Measurements from ENCODE around the gene GPR149. TPM values are rescaled to one million over a fixed set of nuclear protein-coding genes. Genes with fewer than 3 reads are reported as not detected.

Gene GPR149
- total RNA-seq, 1 donor from 2014 or later, result not detected

DNA sequence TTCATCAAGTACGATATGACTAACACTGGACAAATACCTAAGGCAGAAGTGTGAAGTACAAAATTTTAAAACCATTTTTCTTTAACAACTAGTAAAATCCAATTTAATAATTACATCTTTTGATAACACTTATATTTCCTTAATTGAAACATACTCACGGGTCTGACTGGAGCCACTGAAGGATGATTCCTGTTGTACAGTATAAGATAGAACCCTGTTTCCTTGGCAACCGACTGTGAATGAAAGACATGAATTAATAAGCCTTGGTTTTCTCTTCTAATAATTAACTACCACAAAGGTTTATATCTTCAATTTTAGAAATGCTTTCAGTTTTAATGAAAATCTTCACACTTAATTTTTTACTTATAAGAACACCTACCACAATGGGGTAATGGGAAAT, 125.1 kb downstream of the GPR149 start:
- H3K27ac ChIP-seq (ENCODE audit: low read depth, low read length), result no peak overlapping the region
- no peak overlapping the region for H3K27ac Mint-ChIP-seq (ENCODE audit: unreplicated experiment)
- peaks cover 9% of the 10 kb centered on the region for H4K20me1 ChIP-seq (ENCODE audit: insufficient read depth, low read length)
- H3K27me3 ChIP-seq (ENCODE audit: insufficient read depth, low read length), result no peaks in the 10 kb centered on the region
- no peaks in the 10 kb centered on the region for H3K4me1 ChIP-seq (ENCODE audit: insufficient read depth, low read length)
- no peak overlapping the region for H2AFZ ChIP-seq (ENCODE audit: low read depth, low read length)
- no peak overlapping the region for H3K9ac ChIP-seq (ENCODE audit: low read length)
- TF ChIP-seq EZH2 (IDR thresholded peaks at IDR 0.05; ENCODE audit: insufficient read depth, low read length), result no peak
- TF ChIP-seq, protein P1, sequence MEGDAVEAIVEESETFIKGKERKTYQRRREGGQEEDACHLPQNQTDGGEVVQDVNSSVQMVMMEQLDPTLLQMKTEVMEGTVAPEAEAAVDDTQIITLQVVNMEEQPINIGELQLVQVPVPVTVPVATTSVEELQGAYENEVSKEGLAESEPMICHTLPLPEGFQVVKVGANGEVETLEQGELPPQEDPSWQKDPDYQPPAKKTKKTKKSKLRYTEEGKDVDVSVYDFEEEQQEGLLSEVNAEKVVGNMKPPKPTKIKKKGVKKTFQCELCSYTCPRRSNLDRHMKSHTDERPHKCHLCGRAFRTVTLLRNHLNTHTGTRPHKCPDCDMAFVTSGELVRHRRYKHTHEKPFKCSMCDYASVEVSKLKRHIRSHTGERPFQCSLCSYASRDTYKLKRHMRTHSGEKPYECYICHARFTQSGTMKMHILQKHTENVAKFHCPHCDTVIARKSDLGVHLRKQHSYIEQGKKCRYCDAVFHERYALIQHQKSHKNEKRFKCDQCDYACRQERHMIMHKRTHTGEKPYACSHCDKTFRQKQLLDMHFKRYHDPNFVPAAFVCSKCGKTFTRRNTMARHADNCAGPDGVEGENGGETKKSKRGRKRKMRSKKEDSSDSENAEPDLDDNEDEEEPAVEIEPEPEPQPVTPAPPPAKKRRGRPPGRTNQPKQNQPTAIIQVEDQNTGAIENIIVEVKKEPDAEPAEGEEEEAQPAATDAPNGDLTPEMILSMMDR (IDR thresholded peaks at IDR 0.05; ENCODE audit: insufficient read depth, low read depth, low read length), result no peak
- no peak for DNase-seq (ENCODE audit: low read depth)
- no peaks in the 10 kb centered on the region for H3K27me3 Mint-ChIP-seq (ENCODE audit: low read depth, unreplicated experiment)
- H3K9me3 ChIP-seq (ENCODE audit: insufficient read depth, low read depth, low read length), result no peaks in the 10 kb centered on the region
- H3K4me3 ChIP-seq (ENCODE audit: insufficient read depth, low read depth, low read length), result no peak overlapping the region
- H3K4me1 Mint-ChIP-seq (ENCODE audit: low read depth, unreplicated experiment), result peaks cover 8% of the 10 kb centered on the region
- no peak for FAIRE-seq
- peaks cover 20% of the 10 kb centered on the region for H3K79me2 ChIP-seq (ENCODE audit: insufficient read depth, low read length)
- H3K36me3 ChIP-seq (ENCODE audit: insufficient read depth, low read length), result peaks cover 60% of the 10 kb centered on the region
- no peak overlapping the region for H3K4me3 Mint-ChIP-seq (ENCODE audit: unreplicated experiment)
- H3K36me3 Mint-ChIP-seq (ENCODE audit: low read depth, unreplicated experiment), result peaks cover 3% of the 10 kb centered on the region
- no peak overlapping the region for H3K4me2 ChIP-seq (ENCODE audit: low read length)
- no peaks in the 10 kb centered on the region for H3K9me3 Mint-ChIP-seq (ENCODE audit: unreplicated experiment)

DNA sequence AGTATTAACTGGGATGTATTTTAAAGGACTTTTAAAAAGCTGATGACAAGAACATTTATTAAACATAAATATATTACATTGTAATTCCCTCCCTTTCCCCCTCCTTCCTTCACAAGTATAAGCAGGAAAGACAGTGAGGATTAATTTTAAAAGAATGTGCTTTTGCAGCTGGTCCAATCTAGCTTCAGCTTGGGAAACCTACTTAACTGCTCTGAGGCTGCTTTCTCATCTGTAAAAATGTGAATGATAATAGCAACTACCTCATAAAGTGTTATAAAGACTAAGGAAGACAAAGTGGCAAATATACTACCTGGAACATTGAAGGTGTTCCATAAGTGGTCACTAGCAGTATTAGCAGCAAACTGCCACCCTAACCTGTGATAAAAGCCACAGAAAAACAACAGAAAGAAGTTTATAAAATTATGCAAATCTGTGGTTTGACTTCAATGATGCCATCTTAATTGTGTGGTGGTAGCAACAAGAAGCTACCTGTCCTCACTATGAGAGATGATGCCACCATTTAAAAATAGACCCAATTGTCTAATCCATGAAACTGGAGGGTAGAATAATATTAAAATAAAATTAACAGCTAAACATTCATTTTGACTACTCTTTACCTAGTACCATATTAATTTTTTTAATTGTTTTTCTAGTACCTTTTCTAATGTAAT, 125.7 kb downstream of the GPR149 start:
- H3K27ac Mint-ChIP-seq (ENCODE audit: unreplicated experiment), result no peak overlapping the region
- H3K4me1 Mint-ChIP-seq (ENCODE audit: low read depth, unreplicated experiment), result peaks cover 8% of the 10 kb centered on the region
- H3K4me3 Mint-ChIP-seq (ENCODE audit: unreplicated experiment), result no peak overlapping the region
- H3K27me3 Mint-ChIP-seq (ENCODE audit: low read depth, unreplicated experiment), result no peaks in the 10 kb centered on the region
- Histone ChIP-seq H3K4me1 (ENCODE audit: insufficient read depth, low read length) (no peaks in the 10 kb centered on the region), H3K4me2 (ENCODE audit: low read length) (no peak overlapping the region), H3K36me3 (ENCODE audit: insufficient read depth, low read length) (peaks cover 59% of the 10 kb centered on the region), H3K4me3 (ENCODE audit: insufficient read depth, low read depth, low read length) (no peak overlapping the region), H2AFZ (ENCODE audit: low read depth, low read length) (no peak overlapping the region), H3K9ac (ENCODE audit: low read length) (no peak overlapping the region), H3K27me3 (ENCODE audit: insufficient read depth, low read length) (no peaks in the 10 kb centered on the region), H3K79me2 (ENCODE audit: insufficient read depth, low read length) (peaks cover 13% of the 10 kb centered on the region), H4K20me1 (ENCODE audit: insufficient read depth, low read length) (peaks cover 9% of the 10 kb centered on the region), H3K9me3 (ENCODE audit: insufficient read depth, low read depth, low read length) (no peaks in the 10 kb centered on the region), H3K27ac (ENCODE audit: low read depth, low read length) (peak overlapping the region; percentile 24)
- TF ChIP-seq EZH2 (IDR thresholded peaks at IDR 0.05; ENCODE audit: insufficient read depth, low read length), result no peak
- TF ChIP-seq, protein P1 (IDR thresholded peaks at IDR 0.05; ENCODE audit: insufficient read depth, low read depth, low read length), result no peak
- no peak for FAIRE-seq
- DNase-seq (ENCODE audit: low read depth), result peak; percentile 36
- H3K36me3 Mint-ChIP-seq (ENCODE audit: low read depth, unreplicated experiment), result peaks cover 3% of the 10 kb centered on the region
- no peaks in the 10 kb centered on the region for H3K9me3 Mint-ChIP-seq (ENCODE audit: unreplicated experiment)

DNA sequence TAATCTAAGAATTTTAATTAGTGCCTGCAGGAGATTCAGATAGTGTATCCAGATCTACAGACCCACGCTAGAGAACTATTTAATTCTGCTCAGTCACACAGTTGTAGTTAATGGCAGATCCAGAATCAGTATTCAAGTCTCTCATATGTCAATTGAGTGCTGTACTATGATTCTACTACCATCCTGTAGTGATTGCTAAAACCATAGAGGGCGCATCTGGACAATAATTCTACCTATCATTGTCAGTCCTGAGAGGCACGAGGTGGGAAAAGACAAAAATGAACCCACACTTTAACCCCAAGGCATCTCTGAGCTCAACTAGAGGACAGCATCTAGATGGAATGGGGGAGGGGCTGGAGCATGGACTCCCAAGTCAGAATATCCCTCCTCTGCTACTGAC, 128.4 kb downstream of the GPR149 start:
- Histone ChIP-seq H4K20me1 (ENCODE audit: insufficient read depth, low read length) (no peaks in the 10 kb centered on the region), H3K4me2 (ENCODE audit: low read length) (no peak overlapping the region), H3K27ac (ENCODE audit: low read depth, low read length) (no peak overlapping the region), H3K4me3 (ENCODE audit: insufficient read depth, low read depth, low read length) (no peak overlapping the region), H3K9me3 (ENCODE audit: insufficient read depth, low read depth, low read length) (no peaks in the 10 kb centered on the region), H3K27me3 (ENCODE audit: insufficient read depth, low read length) (no peaks in the 10 kb centered on the region), H3K9ac (ENCODE audit: low read length) (no peak overlapping the region), H3K4me1 (ENCODE audit: insufficient read depth, low read length) (no peaks in the 10 kb centered on the region), H3K36me3 (ENCODE audit: insufficient read depth, low read length) (peaks cover 59% of the 10 kb centered on the region), H3K79me2 (ENCODE audit: insufficient read depth, low read length) (no peaks in the 10 kb centered on the region), H2AFZ (ENCODE audit: low read depth, low read length) (no peak overlapping the region)
- H3K27me3 Mint-ChIP-seq (ENCODE audit: low read depth, unreplicated experiment), result no peaks in the 10 kb centered on the region
- peaks cover 3% of the 10 kb centered on the region for H3K36me3 Mint-ChIP-seq (ENCODE audit: low read depth, unreplicated experiment)
- TF ChIP-seq EZH2 (IDR thresholded peaks at IDR 0.05; ENCODE audit: insufficient read depth, low read length), result no peak
- TF ChIP-seq, protein P1 (IDR thresholded peaks at IDR 0.05; ENCODE audit: insufficient read depth, low read depth, low read length), result no peak
- H3K27ac Mint-ChIP-seq (ENCODE audit: unreplicated experiment), result no peak overlapping the region
- FAIRE-seq, result no peak
- DNase-seq (ENCODE audit: low read depth), result no peak
- no peaks in the 10 kb centered on the region for H3K9me3 Mint-ChIP-seq (ENCODE audit: unreplicated experiment)
- no peak overlapping the region for H3K4me3 Mint-ChIP-seq (ENCODE audit: unreplicated experiment)
- no peaks in the 10 kb centered on the region for H3K4me1 Mint-ChIP-seq (ENCODE audit: low read depth, unreplicated experiment)
